Prostate gland (tissue), 2 donors: ENCODE measurements around the gene RPS25. TPM values are rescaled to one million over a fixed set of nuclear protein-coding genes. Genes with fewer than 3 reads are reported as not detected.
"Not testable (repeated sequence)": the region's sequence is repeated elsewhere in the genome, so short reads cannot be mapped to it uniquely, and the experiment has no call there.

ENCODE experiments used
- DNase-seq: peaks from one replicate; pipeline ENCODE4 v3.0.0-alpha.2; 2019; ENCODE audit warnings: low spot score
- H3K27ac ChIP-seq, 2 donors: fragments of 200-600 bp; sonication (generic); 2 replicates each; pipeline ENCODE4 v1.5.1; 2017 to 2019
- H3K27me3 ChIP-seq: fragments of 200-600 bp; sonication (generic); replicated peaks from 2 replicates; pipeline ENCODE4 v1.5.1; 2019; ENCODE audit not compliant: insufficient read depth
- H3K36me3 ChIP-seq, 2 donors: fragments of 200-600 bp; sonication (generic); 1 replicate in 1 of 2; 2 replicates in 1 of 2; pipeline versions ENCODE4 v1.5.1 to v1.8.1; 2017 to 2019
- H3K4me1 ChIP-seq: fragments of 200-600 bp; sonication (generic); replicated peaks from 2 replicates; pipeline ENCODE4 v1.5.1; 2019
- H3K4me3 ChIP-seq, 2 donors: fragments of 200-600 bp; sonication (generic); 2 replicates each; pipeline ENCODE4 v1.5.1; 2017 to 2019
- H3K9me3 ChIP-seq: fragments of 200-600 bp; sonication (generic); 2 replicates; pipeline ENCODE4 v1.5.1; 2017
- CTCF ChIP-seq, 4 experiments: fragments of 200-600 bp in 2 of 4; fragments of 450-650 bp in 2 of 4; sonication (generic) in 2 of 4; IDR thresholded peaks; 1 replicate in 3 of 4; 2 replicates in 1 of 4; pipeline ENCODE4 v1.5.1; 2016 to 2019; ENCODE audit warnings: antibody characterized with exemption in 4 of 4, mild to moderate bottlenecking in 2 of 4, moderate library complexity in 2 of 4
- POLR2A ChIP-seq: fragments of 450-650 bp; IDR thresholded peaks from one replicate; pipeline ENCODE4 v1.6.1; 2016; ENCODE audit warnings: antibody characterized with exemption, mild to moderate bottlenecking
- POLR2AphosphoS5 ChIP-seq: sonication (generic); formaldehyde crosslinking; IDR thresholded peaks from one replicate; pipeline ENCODE4 v1.6.1; 2017; ENCODE audit warnings: antibody characterized with exemption
- WGBS: methylation state at CpG from one replicate; pipeline ENCODE4 v1.1.5; 2018; 5-methylcytosine and 5-hydroxymethylcytosine counted together
- intact Hi-C: fragments of 100-400 bp; cut with DNase I; formaldehyde crosslinking; loops from one replicate; pipeline ENCODE4 v1.14.2; 2022
- total RNA-seq, 2 donors: library from RNA; depleted of rRNA; stranded (reverse); fragments of >200 nt; gene quantifications; one replicate each; pipeline ENCODE4 v1.1.0, GENCODE V29; 2016

RPS25 gene
- total RNA-seq, 2 donors from 2014 or later = 949 to 1,730 TPM

GRCh38 chr11:119025099-119025473 is 6.9 kb upstream of the RPS25 start:
- H3K9me3 ChIP-seq = no peaks in the 10 kb centered on the region
- intact Hi-C loops = no loop called here
- peaks cover 0 to 7% of the 10 kb centered on the region in 2 donors for H3K36me3 ChIP-seq
- no peak overlapping the region for H3K27ac ChIP-seq
- TF ChIP-seq CTCF (IDR thresholded peaks at IDR 0.05) (no peak), POLR2A (no peak), POLR2AphosphoS5 (no peak)
- no peaks in the 10 kb centered on the region for H3K27me3 ChIP-seq
- no peak overlapping the region for H3K4me3 ChIP-seq
- DNase-seq = no peak
- 63% methylated on average over 5 of the region's 5 CpGs for WGBS
- H3K4me1 ChIP-seq = peaks cover 23% of the 10 kb centered on the region

GRCh38 chr11:119024430-119025098 is 6.4 kb upstream of the RPS25 start:
- WGBS = 79% methylated on average over 15 of the region's 15 CpGs
- intact Hi-C loops = no loop called here
- no peaks in the 10 kb centered on the region for H3K27me3 ChIP-seq
- peaks cover 23% of the 10 kb centered on the region for H3K4me1 ChIP-seq
- TF ChIP-seq POLR2A (no peak), POLR2AphosphoS5 (no peak), CTCF (IDR thresholded peaks at IDR 0.05) (no peak)
- no peak overlapping the region for H3K4me3 ChIP-seq
- no peak overlapping the region for H3K27ac ChIP-seq
- DNase-seq = no peak
- no peaks in the 10 kb centered on the region for H3K9me3 ChIP-seq
- H3K36me3 ChIP-seq = peaks cover 0 to 7% of the 10 kb centered on the region in 2 donors

GRCh38 chr11:119023741-119024140 is 5.6 kb upstream of the RPS25 start:
- Histone ChIP-seq H3K9me3 (no peaks in the 10 kb centered on the region), H3K4me1 (peaks cover 17% of the 10 kb centered on the region), H3K4me3 (no peak overlapping the region), H3K27ac (no peak overlapping the region), H3K27me3 (no peaks in the 10 kb centered on the region), H3K36me3 (peaks cover 0 to 7% of the 10 kb centered on the region in 2 donors)
- no peak for DNase-seq
- TF ChIP-seq POLR2AphosphoS5 = no peak
- no peak for TF ChIP-seq POLR2A
- TF ChIP-seq CTCF (IDR thresholded peaks at IDR 0.05) = no peak
- intact Hi-C loops = no loop called here

GRCh38 chr11:119021631-119022030 is 3.5 kb upstream of the RPS25 start:
- intact Hi-C loops = no loop called here
- Histone ChIP-seq H3K4me1 (peaks cover 9% of the 10 kb centered on the region), H3K9me3 (no peaks in the 10 kb centered on the region), H3K27ac (no peak overlapping the region), H3K27me3 (no peaks in the 10 kb centered on the region), H3K36me3 (peaks cover 0 to 7% of the 10 kb centered on the region in 2 donors), H3K4me3 (no peak overlapping the region)
- no peak for TF ChIP-seq POLR2AphosphoS5
- TF ChIP-seq CTCF (IDR thresholded peaks at IDR 0.05) = no peak
- TF ChIP-seq POLR2A = no peak
- DNase-seq = no peak
- WGBS = 76% methylated on average over 5 of the region's 5 CpGs

- intact Hi-C loops = no loop called here
- H3K4me3 ChIP-seq = peak overlapping the region; percentile 83 to 89
- DNase-seq = no peak
- TF ChIP-seq POLR2A = no peak
- TF ChIP-seq POLR2AphosphoS5 = no peak
- TF ChIP-seq CTCF (IDR thresholded peaks at IDR 0.05) = no peak
- no peaks in the 10 kb centered on the region for H3K27me3 ChIP-seq
- peaks cover 9% of the 10 kb centered on the region for H3K4me1 ChIP-seq
- H3K9me3 ChIP-seq = no peaks in the 10 kb centered on the region
- peak overlapping the region in 1 of 2 donors; percentile 93 for H3K27ac ChIP-seq
- peaks cover 0 to 7% of the 10 kb centered on the region in 2 donors for H3K36me3 ChIP-seq
- 44% methylated on average over 2 of the region's 2 CpGs for WGBS
Observed at GRCh38 chr11:119019996-119020395, 1.9 kb upstream of the RPS25 start.

GRCh38 chr11:119017377-119017776 is 766 bp downstream of the RPS25 start:
- H3K36me3 ChIP-seq, H3K27me3 ChIP-seq, H3K4me1 ChIP-seq, H3K9me3 ChIP-seq, intact Hi-C loops, DNase-seq: not testable (repeated sequence)
- WGBS = 5% methylated on average over 10 of the region's 10 CpGs
- H3K27ac ChIP-seq = peak overlapping the region; percentile 93 to 94
- H3K4me3 ChIP-seq = peak overlapping the region; percentile 83 to 89
